Measurements from ENCODE around the gene ALLC. TPM values are rescaled to one million over a fixed set of nuclear protein-coding genes. Genes with fewer than 3 reads are reported as not detected.

Gene ALLC
- total RNA-seq, 3 donors from 2014 or later, result 0.16 TPM; not detected in 2

GRCh38 chr2:3644891-3645605 is 13.0 kb upstream of the ALLC start:
- Histone ChIP-seq H3K4me3 (no peak overlapping the region), H3K9me3 (no peaks in the 10 kb centered on the region), H3K36me3 (no peaks in the 10 kb centered on the region), H3K27ac (no peak overlapping the region), H3K27me3 (no peaks in the 10 kb centered on the region), H3K4me1 (no peaks in the 10 kb centered on the region)
- no peak for TF ChIP-seq CTCF (IDR thresholded peaks at IDR 0.05)
- no peak for TF ChIP-seq POLR2A (IDR thresholded peaks at IDR 0.05)
- TF ChIP-seq POLR2AphosphoS5 (IDR thresholded peaks at IDR 0.05), result no peak
- no peak for DNase-seq (ENCODE audit: low spot score in 2 of 2)
- intact Hi-C loops (cut with DNase I; ENCODE audit: low total_unique reads), result no loop called here

GRCh38 chr2:3645745-3646389 is 12.1 kb upstream of the ALLC start:
- no peaks in the 10 kb centered on the region for H3K27me3 ChIP-seq
- no peak for DNase-seq (ENCODE audit: low spot score in 2 of 2)
- H3K9me3 ChIP-seq, result no peaks in the 10 kb centered on the region
- TF ChIP-seq POLR2A (IDR thresholded peaks at IDR 0.05) (no peak), CTCF (IDR thresholded peaks at IDR 0.05) (no peak), POLR2AphosphoS5 (IDR thresholded peaks at IDR 0.05) (no peak)
- no peak overlapping the region for H3K27ac ChIP-seq
- H3K4me1 ChIP-seq, result no peaks in the 10 kb centered on the region
- intact Hi-C loops (cut with DNase I; ENCODE audit: low total_unique reads), result no loop called here
- H3K4me3 ChIP-seq, result no peak overlapping the region
- H3K36me3 ChIP-seq, result no peaks in the 10 kb centered on the region

- intact Hi-C loops (cut with DNase I; ENCODE audit: low total_unique reads), result no loop called here
- TF ChIP-seq POLR2AphosphoS5 (IDR thresholded peaks at IDR 0.05), result no peak
- TF ChIP-seq POLR2A (IDR thresholded peaks at IDR 0.05), result no peak
- TF ChIP-seq CTCF (IDR thresholded peaks at IDR 0.05), result no peak
- Histone ChIP-seq H3K36me3 (no peaks in the 10 kb centered on the region), H3K4me3 (no peak overlapping the region), H3K9me3 (no peaks in the 10 kb centered on the region), H3K27me3 (no peaks in the 10 kb centered on the region), H3K4me1 (no peaks in the 10 kb centered on the region), H3K27ac (no peak overlapping the region)
- no peak for DNase-seq (ENCODE audit: low spot score in 2 of 2)
Measured at GRCh38 chr2:3646446-3646845, 11.6 kb upstream of the ALLC start.

- Histone ChIP-seq H3K4me1 (no peaks in the 10 kb centered on the region), H3K27me3 (no peaks in the 10 kb centered on the region), H3K36me3 (no peaks in the 10 kb centered on the region), H3K4me3 (no peak overlapping the region), H3K9me3 (no peaks in the 10 kb centered on the region), H3K27ac (no peak overlapping the region)
- DNase-seq (ENCODE audit: low spot score in 2 of 2), result no peak
- intact Hi-C loops (cut with DNase I; ENCODE audit: low total_unique reads), result no loop called here
- TF ChIP-seq POLR2A (IDR thresholded peaks at IDR 0.05) (no peak), CTCF (IDR thresholded peaks at IDR 0.05) (no peak), POLR2AphosphoS5 (IDR thresholded peaks at IDR 0.05) (no peak)
Measured at GRCh38 chr2:3647246-3647645, 10.8 kb upstream of the ALLC start.

- Histone ChIP-seq H3K4me3 (no peak overlapping the region), H3K9me3 (no peaks in the 10 kb centered on the region), H3K36me3 (no peaks in the 10 kb centered on the region), H3K27ac (no peak overlapping the region), H3K4me1 (no peaks in the 10 kb centered on the region), H3K27me3 (no peaks in the 10 kb centered on the region)
- TF ChIP-seq CTCF (IDR thresholded peaks at IDR 0.05), result no peak
- TF ChIP-seq POLR2A (IDR thresholded peaks at IDR 0.05), result no peak
- TF ChIP-seq POLR2AphosphoS5 (IDR thresholded peaks at IDR 0.05), result no peak
- DNase-seq (ENCODE audit: low spot score in 2 of 2), result no peak
- intact Hi-C loops (cut with DNase I; ENCODE audit: low total_unique reads), result no loop called here
Measured at GRCh38 chr2:3647831-3648651, 10.0 kb upstream of the ALLC start.
